A673 (cell line): ENCODE results near the gene DESI2.

Experiments used
- CTCF ChIP-seq: fragments of 300-800, 200-600 bp; sonication (generic); conservative IDR thresholded peaks from 2 replicates; pipeline ENCODE4 v1.5.1; 2017; ENCODE audit warnings: low read depth, mild to moderate bottlenecking, antibody characterized with exemption, low read length, moderate library complexity, mixed read lengths
- EZH2 ChIP-seq: fragments of 200-600 bp; sonication (generic); IDR thresholded peaks from 2 replicates; pipeline ENCODE4 v1.6.1; 2017; ENCODE audit warnings: borderline replicate concordance, low read depth, mild to moderate bottlenecking, mixed read lengths, antibody characterized with exemption, low read length; ENCODE audit not compliant: poor library complexity, severe bottlenecking

- no peak for TF ChIP-seq CTCF
- no peak for TF ChIP-seq EZH2
Measured at GRCh38 chr1:244614879-244615278, 38.0 kb upstream of the DESI2 start.
